Activated naive CD4-positive, alpha-beta T cell treated with anti-CD3 and anti-CD28 coated beads, Interleukin-2, amount 50 U/mL, for 16 hours (primary cell): Measurements from ENCODE around the gene SLC25A18.
"Not testable (repeated sequence)": the region's sequence is repeated elsewhere in the genome, so short reads cannot be mapped to it uniquely, and the experiment has no call there.

Experiments used
- DNase-seq: peaks from one replicate; pipeline ENCODE4 v3.0.0-alpha.2; 2020

SLC25A18 gene, protein sequence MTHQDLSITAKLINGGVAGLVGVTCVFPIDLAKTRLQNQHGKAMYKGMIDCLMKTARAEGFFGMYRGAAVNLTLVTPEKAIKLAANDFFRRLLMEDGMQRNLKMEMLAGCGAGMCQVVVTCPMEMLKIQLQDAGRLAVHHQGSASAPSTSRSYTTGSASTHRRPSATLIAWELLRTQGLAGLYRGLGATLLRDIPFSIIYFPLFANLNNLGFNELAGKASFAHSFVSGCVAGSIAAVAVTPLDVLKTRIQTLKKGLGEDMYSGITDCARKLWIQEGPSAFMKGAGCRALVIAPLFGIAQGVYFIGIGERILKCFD

DNA sequence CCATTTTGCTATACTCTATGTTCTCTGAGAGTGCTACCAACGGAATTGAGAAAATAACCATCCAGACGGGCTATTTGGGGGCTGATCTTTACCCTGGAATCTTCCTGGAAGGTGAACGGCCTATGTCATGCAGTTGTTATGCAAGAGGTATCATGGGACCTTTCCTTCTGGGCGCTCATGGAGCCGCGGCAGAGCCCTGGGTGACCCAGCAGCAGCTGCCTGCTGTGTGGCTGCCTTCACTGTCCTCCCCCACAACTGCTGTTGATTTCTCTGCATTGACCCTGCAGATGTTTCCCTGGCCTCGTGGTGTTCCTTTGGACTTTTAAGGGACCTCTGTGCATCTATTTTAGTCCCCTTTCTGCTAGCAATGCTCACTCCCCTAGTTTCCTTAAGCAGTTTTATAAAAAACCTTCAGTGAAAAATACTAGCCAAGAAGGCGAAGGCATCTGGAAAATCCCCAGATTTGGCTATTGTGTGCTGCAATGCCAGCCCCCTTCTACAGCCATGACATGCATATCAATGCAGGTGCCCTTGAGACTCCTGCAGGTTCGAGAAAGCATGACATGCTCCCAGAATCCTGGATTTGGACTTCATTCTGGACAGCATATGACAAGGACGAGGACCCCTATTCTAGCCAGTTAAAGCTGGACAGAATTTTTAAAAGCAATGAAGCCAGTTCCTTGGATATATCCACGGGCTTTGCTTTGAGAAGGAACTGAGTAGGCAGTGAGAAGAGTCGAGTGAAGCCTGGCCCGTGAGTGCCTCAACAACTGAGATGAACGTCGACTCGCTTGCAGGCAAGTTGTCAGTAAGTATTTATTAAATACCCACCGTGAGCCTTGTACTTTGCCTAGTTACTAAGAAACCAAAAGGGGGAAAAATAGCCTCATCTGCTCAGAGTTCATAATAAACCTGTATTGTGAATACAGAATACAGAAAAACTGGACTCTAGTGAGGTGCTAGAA, at the start of gene SLC25A18:
SLC25A18 (plus strand) TSS at position 593 of the 965 bp plus-strand sequence. CDS start 16,447 bp downstream, outside the sequence.
- DNase-seq = no peak

DNA sequence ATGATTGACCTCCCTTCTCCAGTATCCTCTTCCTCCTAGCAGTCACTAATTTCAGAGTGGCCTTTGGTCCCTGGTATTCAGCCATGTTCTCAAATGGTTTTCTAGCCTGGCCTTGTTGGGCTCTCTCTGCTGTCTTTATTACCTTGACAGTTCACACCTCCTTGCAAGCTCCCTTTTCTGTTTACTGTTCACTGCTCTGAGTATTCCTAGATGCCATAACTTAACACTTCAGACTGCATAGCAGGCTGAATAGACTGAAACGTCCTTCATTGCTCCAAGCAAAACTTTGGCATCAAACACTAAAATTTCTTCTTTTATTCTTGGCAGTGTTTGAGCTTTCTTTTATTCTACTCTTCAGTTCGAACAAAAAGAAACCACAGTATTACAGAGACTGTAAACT, 49.7 kb upstream of the SLC25A18 start:
- DNase-seq = no peak

DNA sequence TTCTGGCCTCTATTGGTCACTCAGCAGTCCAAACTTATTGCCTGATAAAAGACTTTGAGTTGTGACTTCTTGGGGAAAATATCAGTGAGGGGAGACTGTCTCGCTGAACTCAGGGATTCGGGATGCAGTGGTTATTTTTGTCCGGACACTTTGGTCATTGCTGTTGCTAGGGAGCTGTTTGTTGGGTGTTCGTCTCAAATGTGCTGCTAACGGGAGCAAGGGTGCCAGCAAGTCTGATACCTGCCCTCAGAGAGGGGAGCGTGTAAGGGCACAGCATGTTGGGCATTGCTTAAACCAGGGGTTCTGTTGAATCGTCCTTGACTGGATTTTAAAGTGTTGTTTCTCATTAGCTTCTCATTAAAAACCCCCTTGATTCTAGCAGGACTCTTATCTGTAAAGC, 49.2 kb upstream of the SLC25A18 start:
- DNase-seq = no peak

DNA sequence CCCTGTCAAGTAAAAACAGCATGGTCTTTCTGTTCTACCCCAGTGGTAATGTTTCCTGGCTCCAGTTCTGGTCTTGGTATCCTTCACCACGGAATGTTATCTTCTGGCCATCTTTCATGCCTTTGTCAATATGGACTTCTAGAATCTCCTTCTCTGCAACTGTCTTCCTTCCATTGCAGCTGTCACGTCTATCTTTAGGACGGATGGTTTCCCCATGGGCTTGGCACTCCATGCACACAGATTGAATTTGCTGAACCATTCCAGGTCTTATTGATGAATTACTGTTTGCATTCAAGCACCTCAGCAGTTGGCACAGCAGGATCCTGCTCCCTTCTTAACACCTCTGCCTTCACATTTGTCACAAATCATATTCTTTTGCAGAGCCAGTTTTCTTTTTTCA, 44.9 kb upstream of the SLC25A18 start:
- no peak for DNase-seq

DNA sequence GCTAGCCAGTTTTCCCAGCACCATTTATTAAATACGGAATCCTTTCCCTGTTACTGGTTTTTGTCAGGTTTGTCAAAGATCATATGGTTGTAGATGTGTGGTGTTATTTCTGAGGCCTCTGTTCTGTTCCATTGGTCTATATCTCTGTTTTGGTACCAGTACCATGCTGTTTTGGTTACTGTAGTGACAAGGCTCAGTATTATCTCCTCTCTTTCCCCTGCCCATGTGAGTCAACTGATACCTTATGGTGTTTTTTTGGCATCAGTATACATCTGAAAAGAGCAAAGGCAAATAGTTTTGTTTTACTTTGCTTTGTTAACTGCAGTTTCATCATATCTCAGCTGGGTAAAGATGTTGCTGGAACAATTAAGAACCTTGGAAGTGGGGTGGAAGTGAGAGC, 41.3 kb upstream of the SLC25A18 start:
- DNase-seq = not testable (repeated sequence)

DNA sequence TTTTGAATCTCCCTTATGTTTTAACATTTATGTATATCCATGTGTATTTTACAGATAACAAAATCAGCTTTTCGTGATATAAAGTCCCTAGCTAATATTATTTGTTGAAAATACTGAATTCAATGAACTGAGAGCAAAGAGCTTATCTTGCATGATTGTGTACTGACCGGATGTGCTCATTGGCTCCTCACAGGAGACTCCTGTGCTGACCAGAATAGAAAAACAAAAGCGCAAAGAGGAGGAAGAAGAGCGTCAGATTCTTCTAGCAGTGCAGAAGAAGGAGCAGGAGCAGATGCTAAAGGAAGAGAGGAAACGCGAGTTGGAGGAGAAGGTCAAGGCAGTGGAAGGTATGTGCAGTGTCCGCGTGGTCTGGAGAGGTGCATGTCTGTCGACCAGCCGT, 39.4 kb upstream of the SLC25A18 start:
- no peak for DNase-seq

DNA sequence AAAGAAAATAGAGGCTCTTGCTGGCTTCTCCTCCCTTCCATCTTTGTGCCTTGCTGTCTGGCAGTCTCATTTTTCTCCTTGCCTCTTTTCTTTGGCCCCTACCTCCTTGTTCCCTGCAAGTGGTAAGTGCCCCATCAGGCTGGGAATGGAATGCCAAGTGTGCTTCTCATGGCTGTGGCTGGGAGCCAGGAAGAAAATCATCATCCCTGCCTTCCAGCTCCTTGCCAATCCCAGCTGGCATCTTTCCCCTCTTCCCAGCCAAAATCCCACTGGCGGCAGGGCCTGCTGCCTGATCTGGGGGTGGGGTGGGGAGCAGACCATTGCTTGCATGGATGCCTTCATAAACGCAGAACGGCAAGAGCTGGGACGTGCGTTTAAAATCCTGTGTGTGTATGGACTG, 27.0 kb upstream of the SLC25A18 start:
- no peak for DNase-seq

DNA sequence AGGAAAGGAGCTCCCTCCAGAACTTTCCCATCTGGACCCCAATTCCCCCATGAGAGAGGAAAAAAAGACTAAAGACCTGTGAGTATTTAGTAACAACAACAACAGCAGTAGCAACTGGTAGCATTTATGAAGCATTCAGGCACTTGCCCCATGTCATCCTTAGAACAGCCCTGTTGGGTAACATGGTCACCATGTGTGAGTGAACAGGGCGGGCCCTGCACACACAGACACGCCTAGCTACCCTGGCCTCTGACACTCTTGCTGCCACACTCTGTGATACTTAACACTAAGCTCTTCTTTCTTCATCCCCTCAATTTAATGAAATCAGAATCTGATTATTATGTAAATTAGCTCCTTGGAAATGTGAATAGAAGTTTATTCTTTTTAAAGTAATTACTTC, 26.1 kb upstream of the SLC25A18 start:
- no peak for DNase-seq

DNA sequence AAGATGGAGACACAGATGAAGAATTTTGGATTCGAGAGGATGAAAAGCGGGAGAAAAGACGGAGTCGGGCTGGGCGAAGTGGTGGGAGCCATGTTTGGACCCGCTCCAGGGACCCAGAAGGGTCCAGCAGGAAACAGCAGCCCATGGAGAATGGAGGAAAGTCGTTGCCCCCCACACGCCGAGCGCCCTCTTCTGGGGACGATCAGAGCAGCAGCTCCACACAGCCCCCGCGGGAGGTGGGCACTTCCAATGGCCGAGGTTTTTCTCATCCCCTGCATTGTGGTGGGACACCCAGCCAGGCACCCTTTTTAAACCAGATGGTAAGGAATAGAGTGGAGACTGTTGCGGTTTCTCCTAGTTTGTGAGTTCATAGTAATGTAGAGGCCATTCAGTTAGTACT, 22.8 kb upstream of the SLC25A18 start:
- DNase-seq = no peak

DNA sequence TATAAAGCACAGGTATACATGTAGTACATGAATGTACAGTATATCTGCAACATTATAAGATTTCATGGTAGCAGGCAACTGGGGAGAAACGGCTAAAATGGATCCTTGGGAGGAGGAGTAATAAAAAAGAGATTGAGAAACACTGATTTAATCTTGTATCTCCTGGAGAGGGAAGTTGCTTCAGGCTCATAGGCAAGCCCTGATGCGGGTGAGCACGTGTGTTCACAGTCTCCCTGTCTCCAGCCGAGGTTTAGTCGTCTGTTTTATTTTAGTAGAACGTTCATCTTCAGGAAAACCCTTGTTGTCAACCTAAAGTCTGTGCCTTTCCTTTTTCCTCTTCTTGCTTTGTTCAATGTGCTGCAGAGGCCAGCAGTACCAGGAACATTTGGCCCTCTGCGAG, 21.8 kb upstream of the SLC25A18 start:
- no peak for DNase-seq

DNA sequence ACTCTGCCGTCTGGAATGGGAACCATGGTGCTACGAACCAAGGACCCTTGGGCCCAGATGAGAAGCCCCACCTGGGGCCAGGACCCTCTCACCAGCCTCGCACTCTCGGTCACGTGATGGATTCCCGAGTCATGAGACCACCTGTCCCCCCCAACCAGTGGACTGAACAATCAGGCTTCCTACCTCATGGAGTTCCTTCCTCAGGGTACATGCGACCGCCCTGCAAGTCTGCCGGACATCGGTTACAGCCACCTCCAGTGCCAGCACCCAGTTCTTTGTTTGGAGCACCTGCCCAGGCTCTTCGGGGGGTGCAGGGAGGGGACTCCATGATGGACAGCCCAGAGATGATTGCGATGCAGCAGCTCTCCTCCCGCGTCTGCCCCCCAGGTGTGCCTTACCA, 20.8 kb upstream of the SLC25A18 start:
- no peak for DNase-seq

DNA sequence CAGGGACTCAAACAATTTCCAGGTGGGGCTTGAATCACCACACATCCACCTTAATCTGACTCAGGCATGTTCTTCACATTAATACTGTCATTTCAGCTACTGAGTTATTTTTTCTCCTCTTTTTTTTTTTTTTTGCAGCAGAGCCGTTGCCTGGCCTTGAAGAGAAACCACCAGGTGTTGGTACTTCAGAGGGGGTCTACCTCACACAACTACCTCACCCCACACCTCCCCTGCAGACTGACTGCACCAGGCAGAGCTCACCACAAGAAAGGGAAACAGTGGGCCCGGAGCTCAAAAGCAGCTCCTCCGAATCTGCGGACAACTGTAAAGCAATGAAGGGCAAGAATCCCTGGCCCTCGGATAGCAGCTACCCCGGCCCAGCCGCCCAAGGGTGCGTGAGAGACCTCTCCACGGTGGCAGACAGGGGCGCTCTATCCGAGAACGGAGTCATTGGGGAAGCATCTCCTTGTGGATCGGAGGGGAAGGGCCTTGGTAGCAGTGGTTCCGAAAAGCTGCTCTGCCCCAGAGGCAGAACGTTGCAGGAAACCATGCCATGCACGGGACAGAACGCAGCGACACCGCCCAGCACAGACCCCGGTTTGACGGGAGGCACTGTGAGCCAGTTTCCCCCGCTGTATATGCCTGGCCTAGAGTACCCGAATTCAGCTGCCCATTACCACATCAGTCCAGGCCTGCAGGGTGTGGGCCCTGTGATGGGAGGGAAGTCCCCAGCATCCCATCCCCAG, 15.1 kb upstream of the SLC25A18 start:
- no peak for DNase-seq

DNA sequence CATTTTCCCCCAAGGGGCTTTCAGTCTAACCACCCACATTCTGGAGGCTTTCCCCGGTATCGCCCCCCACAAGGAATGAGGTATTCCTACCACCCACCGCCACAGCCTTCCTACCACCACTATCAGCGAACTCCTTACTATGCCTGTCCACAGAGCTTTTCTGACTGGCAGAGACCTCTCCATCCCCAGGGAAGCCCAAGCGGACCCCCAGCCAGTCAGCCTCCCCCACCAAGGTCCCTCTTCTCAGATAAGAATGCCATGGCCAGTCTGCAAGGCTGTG, 14.6 kb upstream of the SLC25A18 start:
- DNase-seq = no peak

DNA sequence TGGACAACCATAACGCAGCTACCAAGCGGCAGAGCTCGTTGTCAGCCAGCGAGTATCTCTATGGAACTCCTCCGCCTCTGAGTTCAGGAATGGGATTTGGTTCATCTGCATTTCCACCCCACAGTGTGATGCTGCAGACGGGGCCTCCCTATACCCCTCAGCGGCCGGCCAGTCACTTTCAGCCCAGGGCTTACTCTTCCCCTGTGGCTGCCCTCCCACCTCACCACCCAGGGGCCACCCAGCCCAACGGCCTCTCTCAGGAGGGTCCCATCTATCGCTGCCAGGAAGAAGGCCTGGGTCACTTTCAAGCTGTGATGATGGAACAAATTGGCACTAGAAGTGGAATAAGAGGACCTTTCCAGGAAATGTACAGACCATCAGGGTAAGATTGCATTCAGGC, 14.1 kb upstream of the SLC25A18 start:
- no peak for DNase-seq

DNA sequence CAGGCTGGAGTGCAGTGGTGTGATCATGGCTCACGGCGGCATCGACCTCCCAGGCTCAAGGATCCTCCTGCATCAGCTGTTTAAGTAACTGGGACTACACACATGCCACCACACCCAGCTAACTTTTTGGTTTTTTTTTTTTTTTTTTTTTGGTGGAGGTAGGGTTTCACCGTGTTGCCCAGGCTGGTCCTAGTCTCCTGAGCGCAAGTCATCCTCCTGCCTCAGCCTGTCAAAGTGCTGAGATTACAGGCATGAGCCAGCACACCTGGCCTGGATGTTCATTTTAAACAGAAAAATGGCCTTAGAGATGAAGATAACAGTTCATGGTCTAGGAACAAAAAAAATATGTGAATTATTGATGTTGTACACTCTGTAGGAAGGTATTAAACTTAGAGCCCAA, 13.6 kb upstream of the SLC25A18 start:
- no peak for DNase-seq

DNA sequence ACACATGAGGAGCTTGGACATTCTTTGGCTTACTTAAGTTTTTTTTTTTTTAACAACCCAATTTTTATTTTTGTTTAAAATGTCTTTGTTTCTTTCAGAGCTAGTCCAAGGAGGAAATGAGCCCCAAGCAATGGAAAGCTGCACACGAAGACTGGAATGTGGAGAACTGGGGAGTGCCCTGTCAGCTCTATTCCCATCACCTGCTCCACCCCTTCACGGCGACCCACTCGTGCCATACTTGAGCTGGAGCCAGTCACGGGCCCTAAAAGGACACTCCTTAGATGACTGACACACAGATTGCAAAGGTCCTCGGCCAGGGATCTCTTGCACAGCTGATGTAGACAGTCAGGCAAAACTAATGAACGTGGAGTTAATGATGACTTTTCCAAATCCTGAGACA, 10.6 kb upstream of the SLC25A18 start:
- no peak for DNase-seq

DNA sequence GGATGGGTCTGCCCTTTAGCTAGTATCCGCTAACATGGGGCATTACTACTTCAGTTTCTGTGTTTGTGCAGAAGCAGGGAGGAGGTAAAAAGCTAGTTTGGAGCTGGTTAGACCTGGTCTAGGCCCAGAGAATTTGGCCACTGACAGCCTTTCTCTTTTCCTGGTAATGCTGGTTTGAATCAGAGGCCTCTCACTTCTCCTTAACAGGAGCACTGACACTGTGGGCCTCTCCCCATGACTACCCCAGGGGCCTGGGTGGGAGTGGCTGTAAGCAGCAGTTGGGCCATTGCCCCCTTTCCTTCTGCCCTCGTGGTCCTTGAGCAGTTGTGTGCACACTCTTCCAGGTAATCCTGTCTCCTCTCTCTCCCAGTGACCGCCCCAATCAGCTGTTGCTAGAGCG, 8.5 kb upstream of the SLC25A18 start:
- DNase-seq = no peak

DNA sequence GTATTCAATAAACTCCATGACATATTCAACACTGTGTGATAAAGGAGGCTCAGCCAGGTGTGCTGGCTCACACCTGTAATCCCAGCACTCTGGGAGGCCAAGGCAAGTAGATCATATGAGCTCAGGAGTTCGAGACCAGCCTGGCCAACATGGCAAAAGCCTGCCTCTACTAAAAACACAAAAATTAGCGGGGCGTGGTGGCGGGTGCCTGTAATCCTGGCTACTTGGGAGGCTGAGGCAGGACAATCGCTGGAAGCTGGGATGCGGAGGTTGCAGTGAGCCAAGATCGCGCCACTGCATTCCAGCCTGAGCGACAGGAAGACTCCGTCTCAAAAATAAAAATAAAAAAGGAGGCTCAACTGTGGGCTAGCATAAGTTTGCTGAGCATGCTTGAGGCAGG, 4.1 kb upstream of the SLC25A18 start:
- DNase-seq = no peak

DNA sequence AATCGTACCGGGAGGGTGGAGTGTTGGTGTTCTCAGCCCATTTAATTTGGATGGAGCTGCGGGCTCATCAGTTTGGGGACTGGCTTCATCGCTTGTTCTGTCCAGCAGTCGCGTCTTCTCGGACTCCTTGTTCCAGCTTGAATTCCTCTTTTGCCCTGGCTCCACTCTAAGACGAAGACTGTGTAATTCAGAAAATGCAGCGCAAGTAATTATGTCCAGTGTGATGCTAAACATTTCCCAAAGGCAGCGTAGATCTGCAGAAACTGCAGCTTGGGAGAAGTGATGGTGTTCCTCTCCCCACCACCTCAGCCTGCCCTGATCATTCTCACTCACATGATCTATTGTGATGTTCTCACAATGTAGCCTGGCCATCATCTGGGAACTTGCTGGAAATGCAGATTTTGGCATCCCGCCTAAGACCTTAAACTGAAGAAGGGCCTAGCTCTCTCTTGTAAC, 666 bp downstream of the SLC25A18 start:
- no peak for DNase-seq

DNA sequence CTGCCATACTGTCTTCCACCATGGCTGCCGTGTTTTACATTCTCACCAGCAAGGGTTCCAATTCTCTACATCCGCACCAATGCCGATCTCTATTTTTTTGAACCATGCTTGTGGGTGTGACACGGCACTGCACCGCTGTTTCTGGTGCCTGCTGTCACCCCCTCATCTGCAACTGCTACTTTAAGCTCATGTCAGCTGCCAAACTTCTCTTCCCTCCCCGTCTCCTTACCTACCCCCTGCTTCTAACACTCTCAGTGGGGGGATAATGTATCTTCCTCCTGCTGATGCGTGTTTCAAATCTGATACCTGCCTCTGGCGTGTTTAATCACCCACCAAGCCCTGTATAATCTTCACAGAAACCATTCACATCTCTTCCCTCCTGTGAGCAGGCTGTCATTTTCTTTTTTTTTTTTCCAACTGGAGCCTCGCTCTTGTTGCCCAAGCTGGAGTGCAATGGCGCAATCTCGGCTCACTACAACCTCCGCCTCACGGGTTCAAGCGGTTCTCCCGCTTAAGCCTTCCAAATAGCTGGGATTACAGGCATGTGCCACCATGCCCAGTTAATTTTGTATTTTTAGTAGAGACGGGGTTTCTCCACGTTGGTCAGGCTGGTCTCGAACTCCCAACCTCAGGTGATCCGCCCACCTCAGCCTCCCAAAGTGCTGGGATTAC, 2.9 kb downstream of the SLC25A18 start:
- not testable (repeated sequence) for DNase-seq

DNA sequence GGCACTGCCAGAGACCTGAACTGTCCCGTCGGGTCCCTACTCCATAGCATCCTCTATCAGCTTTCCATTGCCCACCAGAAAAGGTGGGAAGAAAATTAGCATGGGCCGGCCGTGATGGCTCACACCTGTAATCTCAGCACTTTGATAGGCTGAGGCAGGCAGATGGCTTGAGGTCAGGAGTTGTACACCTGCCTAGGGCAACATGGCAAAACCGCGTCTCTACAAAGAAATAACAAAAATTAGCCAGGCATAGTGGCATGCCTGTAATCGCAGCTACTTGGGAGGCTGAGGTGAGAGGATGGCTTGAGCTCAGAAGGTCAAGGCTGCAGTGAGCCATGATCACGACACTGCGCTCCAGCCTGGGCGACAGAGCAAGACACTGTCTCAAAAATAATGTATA, 3.5 kb downstream of the SLC25A18 start:
- no peak for DNase-seq

DNA sequence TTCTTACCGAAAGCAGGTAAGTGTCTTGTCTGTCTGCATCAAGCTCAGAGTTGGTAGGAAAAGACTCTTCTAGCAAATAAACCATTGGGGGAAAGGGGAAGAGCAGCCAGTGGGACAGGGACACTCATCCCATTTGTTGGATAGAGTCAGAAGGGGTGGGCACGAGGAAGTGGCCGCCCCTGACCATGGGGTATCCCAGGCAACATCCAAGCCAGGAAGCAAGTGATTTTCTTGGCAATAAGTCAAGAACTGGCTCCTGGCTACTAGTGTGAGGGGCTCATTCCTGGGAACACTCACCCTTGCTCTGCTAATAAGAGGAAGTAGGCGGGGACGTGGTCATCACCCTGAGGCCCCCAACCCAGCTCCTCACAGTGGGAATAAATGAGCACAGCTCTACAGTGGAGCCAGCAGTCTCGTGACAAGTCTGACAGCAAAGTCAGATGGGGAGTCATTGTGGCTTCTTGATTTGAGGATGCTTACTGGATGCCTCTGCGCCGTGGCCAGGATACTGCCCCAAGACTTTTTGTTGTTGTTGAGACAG, 6.7 kb downstream of the SLC25A18 start:
- no peak for DNase-seq
